ENCODE measurements around the gene REL. TPM values are rescaled to one million over a fixed set of nuclear protein-coding genes. Genes with fewer than 3 reads are reported as not detected.

The REL gene
- total and polyA plus RNA-seq, 2 of the 13 experiments (the other 11 are each of a cell fraction or from before 2014, with no cell fraction given), result 3.7 to 7.0 TPM

DNA sequence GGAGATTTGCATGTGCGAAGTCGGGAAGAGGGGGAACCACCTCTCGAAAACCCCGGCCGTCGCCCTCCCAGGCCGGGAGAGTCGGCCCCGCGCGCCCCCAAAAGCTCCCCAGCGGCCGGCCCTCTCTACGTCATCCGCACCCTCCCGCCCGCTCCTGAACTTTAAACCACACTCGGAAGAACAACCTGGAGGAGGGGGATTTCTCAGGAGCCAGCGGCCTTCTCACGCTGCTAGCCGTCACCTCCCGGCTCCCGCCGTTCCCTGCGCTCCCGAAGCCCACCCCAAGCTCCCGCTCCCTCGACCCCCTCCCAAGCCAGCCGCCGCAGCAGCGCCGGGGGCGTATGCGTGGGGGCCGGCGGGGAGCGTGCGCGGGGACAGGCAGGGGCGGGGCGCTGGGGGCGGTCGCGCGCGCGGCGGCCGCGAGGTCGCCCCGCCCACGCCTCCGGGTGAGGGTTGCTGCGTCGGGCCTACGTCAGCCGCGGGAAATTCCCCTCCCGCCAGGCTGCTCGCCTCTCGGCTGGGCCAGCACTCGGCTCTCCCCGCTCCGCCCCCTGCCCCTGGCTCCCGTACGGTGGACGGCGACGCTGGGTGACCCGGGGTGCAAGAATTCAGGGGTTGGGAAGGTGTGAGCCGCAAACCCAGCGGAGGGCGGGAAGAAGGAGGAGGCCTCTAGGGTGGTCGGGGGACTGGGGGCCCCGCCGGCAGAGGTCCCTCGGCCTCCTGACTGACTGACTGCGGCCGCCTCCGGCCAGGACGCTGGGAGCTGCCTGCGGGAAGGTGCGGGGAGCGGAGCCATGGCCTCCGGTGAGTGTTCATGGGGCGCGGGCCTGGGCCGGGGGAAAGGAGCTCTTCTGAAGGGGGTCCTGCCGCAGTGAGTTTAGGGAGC, at the start of gene REL (continued):
- TF ChIP-seq, protein P1, sequence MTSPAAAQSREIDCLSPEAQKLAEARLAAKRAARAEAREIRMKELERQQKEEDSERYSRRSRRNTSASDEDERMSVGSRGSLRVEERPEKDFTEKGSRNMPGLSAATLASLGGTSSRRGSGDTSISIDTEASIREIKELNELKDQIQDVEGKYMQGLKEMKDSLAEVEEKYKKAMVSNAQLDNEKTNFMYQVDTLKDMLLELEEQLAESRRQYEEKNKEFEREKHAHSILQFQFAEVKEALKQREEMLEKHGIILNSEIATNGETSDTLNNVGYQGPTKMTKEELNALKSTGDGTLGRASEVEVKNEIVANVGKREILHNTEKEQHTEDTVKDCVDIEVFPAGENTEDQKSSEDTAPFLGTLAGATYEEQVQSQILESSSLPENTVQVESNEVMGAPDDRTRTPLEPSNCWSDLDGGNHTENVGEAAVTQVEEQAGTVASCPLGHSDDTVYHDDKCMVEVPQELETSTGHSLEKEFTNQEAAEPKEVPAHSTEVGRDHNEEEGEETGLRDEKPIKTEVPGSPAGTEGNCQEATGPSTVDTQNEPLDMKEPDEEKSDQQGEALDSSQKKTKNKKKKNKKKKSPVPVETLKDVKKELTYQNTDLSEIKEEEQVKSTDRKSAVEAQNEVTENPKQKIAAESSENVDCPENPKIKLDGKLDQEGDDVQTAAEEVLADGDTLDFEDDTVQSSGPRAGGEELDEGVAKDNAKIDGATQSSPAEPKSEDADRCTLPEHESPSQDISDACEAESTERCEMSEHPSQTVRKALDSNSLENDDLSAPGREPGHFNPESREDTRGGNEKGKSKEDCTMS (CRISPR knock-in tag; conservative IDR thresholded peaks at IDR 0.05), result peak; percentile 55
- peak; percentile 62 for TF ChIP-seq ZBTB38 (CRISPR knock-in tag; IDR thresholded peaks at IDR 0.05)
- peak; percentile 91 for TF ChIP-seq SAP130 (CRISPR knock-in tag; IDR thresholded peaks at IDR 0.05; ENCODE audit: low read depth)
- peak; percentile 75 for TF ChIP-seq ZSCAN29 (CRISPR knock-in tag; conservative IDR thresholded peaks at IDR 0.05)
- peak; percentile 67; the same call in 1 of the 2 replicates for TF ChIP-seq NCOA1 (CRISPR knock-in tag; IDR thresholded peaks at IDR 0.05)
- peak; percentile 95 for TF ChIP-seq MXD4 (CRISPR knock-in tag; IDR thresholded peaks at IDR 0.05)
- peak; percentile 79; the same call in 1 of the 2 replicates for TF ChIP-seq IRX3 (CRISPR knock-in tag; IDR thresholded peaks at IDR 0.05; ENCODE audit: borderline replicate concordance, low read depth)
- TF ChIP-seq ZNF879 (CRISPR knock-in tag; IDR thresholded peaks at IDR 0.05), result peak; percentile 65; the same call in 1 of the 2 replicates
- TF ChIP-seq ZNF292 (CRISPR knock-in tag; IDR thresholded peaks at IDR 0.05; ENCODE audit: borderline replicate concordance, low read depth), result peak; percentile 97
- TF ChIP-seq, protein P2, sequence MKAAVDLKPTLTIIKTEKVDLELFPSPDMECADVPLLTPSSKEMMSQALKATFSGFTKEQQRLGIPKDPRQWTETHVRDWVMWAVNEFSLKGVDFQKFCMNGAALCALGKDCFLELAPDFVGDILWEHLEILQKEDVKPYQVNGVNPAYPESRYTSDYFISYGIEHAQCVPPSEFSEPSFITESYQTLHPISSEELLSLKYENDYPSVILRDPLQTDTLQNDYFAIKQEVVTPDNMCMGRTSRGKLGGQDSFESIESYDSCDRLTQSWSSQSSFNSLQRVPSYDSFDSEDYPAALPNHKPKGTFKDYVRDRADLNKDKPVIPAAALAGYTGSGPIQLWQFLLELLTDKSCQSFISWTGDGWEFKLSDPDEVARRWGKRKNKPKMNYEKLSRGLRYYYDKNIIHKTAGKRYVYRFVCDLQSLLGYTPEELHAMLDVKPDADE (CRISPR knock-in tag; IDR thresholded peaks at IDR 0.05), result no peak
- peak; percentile 86 for TF ChIP-seq HNRNPLL (IDR thresholded peaks at IDR 0.05; ENCODE audit: low read depth, low read length, poor library complexity, severe bottlenecking)
- TF ChIP-seq DMAP1 (CRISPR knock-in tag; IDR thresholded peaks at IDR 0.05), result peak; percentile 51; the same call in 1 of the 2 replicates
- no peak for TF ChIP-seq JARID2 (CRISPR knock-in tag; IDR thresholded peaks at IDR 0.05; ENCODE audit: insufficient replicate concordance)
- TF ChIP-seq GLI4 (CRISPR knock-in tag; IDR thresholded peaks at IDR 0.05; ENCODE audit: borderline replicate concordance), result 0 out of 2 replicates have a peak, but pooled peaks have one; percentile 70
- no peak for TF ChIP-seq KDM6A (CRISPR knock-in tag; IDR thresholded peaks at IDR 0.05; ENCODE audit: low read depth)
